Measurements from ENCODE around the gene GNE.
"Not testable (repeated sequence)": the region's sequence is repeated elsewhere in the genome, so short reads cannot be mapped to it uniquely, and the experiment has no call there.

GRCh38 chr9:36239205-36239604, 19.0 kb downstream of the GNE start:
- TF ChIP-seq SUZ12 (IDR thresholded peaks at IDR 0.05; ENCODE audit: low read depth, low read length); NFYB (CRISPR knock-in tag; IDR thresholded peaks at IDR 0.05); REXO4 (CRISPR knock-in tag; IDR thresholded peaks at IDR 0.05; ENCODE audit: borderline replicate concordance); NCOR1 (IDR thresholded peaks at IDR 0.05; ENCODE audit: borderline replicate concordance, low read length); ZNF513 (CRISPR knock-in tag; conservative IDR thresholded peaks at IDR 0.05); TRIM24 (CRISPR knock-in tag; IDR thresholded peaks at IDR 0.05); IRF2 (CRISPR knock-in tag; IDR thresholded peaks at IDR 0.05); ZFP36 (IDR thresholded peaks at IDR 0.05; ENCODE audit: borderline replicate concordance, low read depth, low read length, partially characterized antibody): not testable (repeated sequence)
